SJSA1 (cell line): ENCODE measurements around the gene ARID3A. TPM values are rescaled to one million over a fixed set of nuclear protein-coding genes. Genes with fewer than 3 reads are reported as not detected.
"Not testable (repeated sequence)": the region's sequence is repeated elsewhere in the genome, so short reads cannot be mapped to it uniquely, and the experiment has no call there.

ENCODE experiments used
- DNase-seq, 2 experiments: peaks; one replicate each; pipeline ENCODE4 v3.0.0-alpha.2; 2015 to 2020; ENCODE audit warnings: low spot score in 2 of 2, low read depth in 1 of 2
- H3K27ac ChIP-seq: fragments of 250-450 bp; sonication (Bioruptor Pico); 2 replicates; pipeline ENCODE4 v1.5.1; 2020; ENCODE audit warnings: mild to moderate bottlenecking, moderate library complexity
- H3K27me3 ChIP-seq: fragments of 250-450 bp; sonication (Bioruptor Pico); replicated peaks from 2 replicates; pipeline ENCODE4 v1.5.1; 2020; ENCODE audit warnings: mild to moderate bottlenecking, moderate library complexity
- H3K36me3 ChIP-seq: fragments of 250-450 bp; sonication (Bioruptor Pico); 2 replicates; pipeline ENCODE4 v1.5.1; 2020; ENCODE audit warnings: mild to moderate bottlenecking
- H3K4me1 ChIP-seq: fragments of 250-450 bp; sonication (Bioruptor Pico); replicated peaks from 2 replicates; pipeline ENCODE4 v1.6.1; 2021; ENCODE audit warnings: mild to moderate bottlenecking
- H3K4me3 ChIP-seq: fragments of 250-450 bp; sonication (Bioruptor Pico); 2 replicates; pipeline ENCODE4 v1.5.1; 2020; ENCODE audit warnings: mild to moderate bottlenecking
- H3K9me3 ChIP-seq: fragments of 250-450 bp; sonication (Bioruptor Pico); replicated peaks from 2 replicates; pipeline ENCODE4 v1.5.1; 2020; ENCODE audit warnings: mild to moderate bottlenecking
- total RNA-seq: library from RNA; depleted of rRNA; stranded (reverse); fragments of >200 nt; shearing (Covaris generic); gene quantifications from 2 replicates; pipeline ENCODE4 v1.2.3, GENCODE V29; 2014

Gene ARID3A
- total RNA-seq, 1 experiment from 2014 or later: 8.1 TPM

DNA sequence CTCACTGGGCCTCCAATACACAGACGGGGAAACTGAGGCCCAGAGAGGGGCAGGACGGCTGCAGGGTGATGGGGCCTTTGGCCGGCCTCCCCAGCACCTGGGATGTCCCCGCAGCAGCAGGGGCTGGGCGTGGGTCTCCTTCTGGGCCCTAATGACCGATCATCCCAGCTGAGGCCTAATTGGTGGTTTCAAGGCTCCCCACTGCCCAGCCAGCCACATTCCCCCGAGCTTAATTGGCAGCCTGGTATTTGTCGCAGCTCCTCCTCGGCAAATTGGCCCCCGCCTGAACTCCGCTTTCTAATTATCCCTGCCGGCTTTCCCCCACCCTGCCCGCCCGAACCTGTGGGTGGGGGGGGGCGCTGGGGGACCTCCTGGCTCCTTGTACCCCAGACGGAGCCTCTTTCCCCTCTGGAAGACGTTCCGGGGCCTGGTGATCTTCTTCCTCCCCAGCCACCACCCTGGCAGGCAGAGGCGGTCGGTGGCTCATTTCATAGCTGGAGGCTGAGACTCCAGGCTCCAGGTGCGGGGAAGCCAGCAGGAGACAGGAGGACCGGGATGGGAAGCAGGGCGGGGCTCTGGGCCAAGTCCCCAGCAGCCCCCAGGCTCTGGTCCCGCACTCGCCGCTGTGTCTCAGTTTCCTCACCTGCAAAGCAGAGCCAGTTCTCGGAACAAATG lies 31.1 kb downstream of the ARID3A start:
- no peaks in the 10 kb centered on the region for H3K27me3 ChIP-seq
- no peaks in the 10 kb centered on the region for H3K36me3 ChIP-seq
- peaks cover 4% of the 10 kb centered on the region; the same call in 1 of the 2 replicates for H3K4me1 ChIP-seq
- DNase-seq: no peak
- H3K4me3 ChIP-seq: no peak overlapping the region
- no peaks in the 10 kb centered on the region for H3K9me3 ChIP-seq
- no peak overlapping the region for H3K27ac ChIP-seq

DNA sequence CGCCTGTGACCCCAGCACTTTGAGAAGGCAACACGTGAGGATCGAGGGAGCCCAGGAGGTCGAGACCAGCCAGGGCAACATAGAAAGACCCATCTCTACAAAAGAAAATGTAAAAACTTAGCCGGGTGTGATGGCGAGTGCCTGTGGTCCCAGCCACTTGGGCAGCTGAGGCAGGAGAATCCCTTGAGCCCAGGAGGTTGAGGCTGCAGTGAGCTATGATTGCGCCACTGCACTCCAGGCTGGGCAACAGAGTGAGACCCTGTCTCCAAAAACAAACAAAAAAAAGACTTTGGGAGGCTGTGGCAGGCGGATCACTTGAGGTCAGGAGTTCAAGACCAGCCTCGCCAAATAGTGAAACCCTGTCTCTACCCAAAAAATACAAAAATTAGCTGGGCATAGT lies 31.7 kb downstream of the ARID3A start:
- not testable (repeated sequence) for H3K36me3 ChIP-seq, H3K27me3 ChIP-seq, H3K4me3 ChIP-seq, H3K4me1 ChIP-seq, H3K9me3 ChIP-seq, DNase-seq, H3K27ac ChIP-seq

DNA sequence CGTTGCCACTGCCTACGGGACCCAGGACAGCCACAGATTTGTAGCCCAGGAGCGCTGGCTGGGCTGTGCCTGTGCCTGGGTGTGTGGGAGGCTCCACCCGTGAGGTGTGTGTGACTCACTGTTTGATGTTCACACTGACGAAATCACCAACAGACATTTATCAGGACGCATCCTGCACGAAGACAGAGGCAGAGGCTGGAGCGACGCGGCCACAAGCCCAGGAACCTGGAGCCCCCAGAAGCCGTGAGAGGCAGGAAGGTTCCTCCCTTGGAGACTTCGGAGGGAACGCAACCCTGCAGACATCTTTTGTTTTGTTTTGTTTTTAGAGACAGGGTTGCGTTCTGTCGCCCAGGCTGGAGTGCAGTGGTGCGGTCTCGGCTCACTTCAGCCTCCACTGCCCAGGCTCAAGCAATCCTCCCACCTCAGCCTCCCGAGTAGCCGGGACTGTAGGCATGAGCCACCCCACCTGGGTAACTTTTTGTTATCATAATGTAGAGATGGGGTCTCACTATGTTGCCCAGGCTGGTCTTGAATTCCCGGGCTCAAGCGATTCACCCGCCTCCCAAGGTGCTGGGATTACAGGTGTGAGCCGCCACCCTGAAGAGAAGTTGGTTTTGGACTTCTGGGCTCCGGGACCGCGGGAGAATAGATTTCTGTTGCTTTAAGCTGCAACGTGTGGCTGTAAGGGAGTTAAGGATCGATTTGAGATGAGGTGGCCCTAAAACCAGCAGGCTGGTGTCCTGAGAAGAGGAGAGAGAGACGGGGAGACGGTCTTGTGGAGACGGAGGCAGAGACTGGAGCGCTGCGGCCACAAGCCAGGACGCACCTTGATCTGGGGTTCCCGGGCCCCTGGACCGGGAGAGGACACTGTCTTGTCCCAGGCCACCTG lies 33.4 kb downstream of the ARID3A start:
- no peaks in the 10 kb centered on the region for H3K36me3 ChIP-seq
- H3K4me3 ChIP-seq: no peak overlapping the region
- no peak overlapping the region for H3K27ac ChIP-seq
- DNase-seq: no peak
- H3K27me3 ChIP-seq: no peaks in the 10 kb centered on the region
- H3K4me1 ChIP-seq: no peaks in the 10 kb centered on the region
- no peaks in the 10 kb centered on the region for H3K9me3 ChIP-seq

DNA sequence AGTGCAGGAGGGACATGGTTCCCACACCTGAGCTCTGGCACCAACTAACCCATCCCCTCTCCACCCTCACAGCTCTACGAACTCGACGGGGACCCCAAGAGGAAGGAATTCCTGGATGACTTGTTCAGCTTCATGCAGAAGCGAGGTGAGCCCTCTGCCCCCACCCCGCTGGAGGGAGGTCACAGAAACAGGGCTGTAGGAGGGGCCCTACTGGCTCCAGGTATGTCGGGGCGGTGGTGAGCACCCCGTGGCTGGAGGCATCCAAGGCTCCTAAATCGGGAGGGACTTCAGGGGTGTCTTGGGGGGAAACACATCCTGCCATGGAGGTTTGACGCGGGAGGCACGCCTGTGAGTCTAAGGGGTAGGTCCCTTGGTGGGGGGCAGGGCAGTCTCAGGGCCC lies 34.2 kb downstream of the ARID3A start:
- H3K4me3 ChIP-seq: no peak overlapping the region
- DNase-seq: no peak
- H3K27me3 ChIP-seq: no peaks in the 10 kb centered on the region
- peaks cover 4% of the 10 kb centered on the region for H3K36me3 ChIP-seq
- 0 out of 2 replicates have a peak, but pooled peaks cover 2% of the 10 kb centered on the region for H3K9me3 ChIP-seq
- H3K4me1 ChIP-seq: no peaks in the 10 kb centered on the region
- no peak overlapping the region for H3K27ac ChIP-seq

DNA sequence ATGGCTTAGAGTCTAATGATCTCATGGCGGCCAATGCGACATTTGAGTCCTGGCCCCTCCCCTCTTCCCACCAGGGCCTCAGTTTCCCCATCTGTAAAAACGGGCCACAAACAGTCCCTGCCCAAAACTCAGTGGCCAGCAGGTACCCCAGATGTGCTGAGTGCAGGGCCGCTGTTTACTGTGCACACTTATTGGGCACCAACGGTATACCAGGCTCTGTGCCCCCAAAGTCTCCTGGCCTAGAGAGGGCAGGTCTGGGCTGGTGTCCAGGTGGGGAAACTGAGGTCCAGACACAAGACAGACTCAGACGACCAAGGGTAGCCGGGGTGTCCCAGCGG lies 34.7 kb downstream of the ARID3A start:
- Histone ChIP-seq H3K27ac (no peak overlapping the region), H3K9me3 (0 out of 2 replicates have a peak, but pooled peaks cover 3% of the 10 kb centered on the region)
- DNase-seq: no peak

DNA sequence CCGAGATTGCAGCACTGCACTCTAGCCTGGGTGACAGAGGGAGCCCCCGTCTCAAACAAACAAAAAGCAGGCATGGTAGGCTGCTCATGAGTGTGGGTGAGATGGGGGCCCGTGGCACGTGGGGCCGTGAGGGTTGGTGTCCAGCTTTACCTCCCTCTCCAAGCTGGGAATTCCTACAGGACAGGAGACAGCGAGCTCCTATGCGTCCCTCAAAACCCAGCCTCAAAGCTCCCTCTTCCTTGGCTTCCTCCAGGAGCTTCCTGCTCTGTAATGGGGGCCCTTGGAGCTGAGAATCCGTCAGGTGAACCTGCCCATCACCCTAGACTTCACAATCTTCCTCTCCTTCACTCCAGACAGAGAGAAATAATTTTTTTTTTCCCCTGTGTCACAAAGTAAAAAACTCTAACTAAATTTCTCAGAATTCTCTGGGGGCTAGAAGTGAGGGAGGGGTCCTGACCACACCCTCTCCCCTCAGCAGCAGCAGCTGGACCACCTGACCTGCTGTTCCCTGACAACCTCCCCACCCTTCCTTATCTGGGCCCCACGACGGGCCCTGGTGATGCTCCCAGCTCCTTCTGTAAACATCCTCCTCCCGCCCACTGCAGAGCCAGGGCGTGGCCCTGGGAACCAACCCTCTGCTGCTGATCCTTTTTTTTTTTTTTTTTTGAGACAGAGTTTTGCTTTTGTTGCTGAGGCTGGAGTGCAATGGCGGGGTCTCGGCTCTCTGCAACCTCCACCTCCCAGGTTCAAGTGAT lies 36.2 kb downstream of the ARID3A start:
- no peak for DNase-seq
- H3K9me3 ChIP-seq: 0 out of 2 replicates have a peak, but pooled peaks cover 3% of the 10 kb centered on the region
- H3K36me3 ChIP-seq: peaks cover 15% of the 10 kb centered on the region
- H3K27ac ChIP-seq: no peak overlapping the region
- H3K4me1 ChIP-seq: no peaks in the 10 kb centered on the region
- H3K4me3 ChIP-seq: no peak overlapping the region
- H3K27me3 ChIP-seq: no peaks in the 10 kb centered on the region

More for the DNA sequence above, 34.7 kb downstream of the ARID3A start:
- H3K36me3 ChIP-seq: peaks cover 8% of the 10 kb centered on the region
- no peak overlapping the region for H3K4me3 ChIP-seq
- H3K4me1 ChIP-seq: no peaks in the 10 kb centered on the region
- no peaks in the 10 kb centered on the region for H3K27me3 ChIP-seq

DNA sequence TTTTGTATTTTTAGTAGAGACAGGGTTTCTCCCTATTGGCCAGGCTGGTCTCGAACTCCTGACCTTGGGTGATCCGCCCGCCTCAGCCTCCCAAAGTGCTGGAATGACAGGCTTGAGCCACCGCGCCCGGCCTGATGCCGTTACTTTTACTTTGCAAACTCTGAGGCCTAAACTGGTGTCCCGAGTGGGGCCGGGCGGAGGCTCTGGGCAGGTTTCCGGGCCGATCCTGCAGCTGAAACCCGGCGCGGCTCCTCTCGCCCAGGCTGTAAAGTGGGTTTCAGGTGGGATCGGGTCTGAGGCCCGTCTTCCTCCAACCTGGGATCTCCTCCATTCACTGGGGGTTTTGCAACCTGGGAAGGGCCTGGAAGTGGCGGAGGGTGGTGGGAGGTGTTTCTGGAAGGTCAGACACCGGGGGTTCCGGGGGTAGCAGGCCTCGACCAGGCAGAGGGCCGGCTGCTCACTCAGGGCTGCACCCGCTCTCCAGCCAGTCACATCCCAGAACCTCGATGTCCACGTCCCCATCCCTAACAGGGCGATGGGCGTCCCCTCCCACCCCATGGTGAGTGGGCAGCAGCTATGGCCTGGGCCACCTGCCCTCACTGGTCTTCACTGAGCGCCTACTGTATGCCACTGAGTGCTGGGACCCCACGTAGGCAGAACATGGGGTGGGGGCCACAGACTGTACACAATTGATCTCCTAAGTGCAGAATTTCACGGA lies 37.0 kb downstream of the ARID3A start:
- Histone ChIP-seq H3K27me3 (no peaks in the 10 kb centered on the region), H3K27ac (no peak overlapping the region), H3K4me3 (no peak overlapping the region), H3K36me3 (peaks cover 20% of the 10 kb centered on the region), H3K9me3 (0 out of 2 replicates have a peak, but pooled peaks cover 3% of the 10 kb centered on the region), H3K4me1 (no peaks in the 10 kb centered on the region)
- no peak for DNase-seq

DNA sequence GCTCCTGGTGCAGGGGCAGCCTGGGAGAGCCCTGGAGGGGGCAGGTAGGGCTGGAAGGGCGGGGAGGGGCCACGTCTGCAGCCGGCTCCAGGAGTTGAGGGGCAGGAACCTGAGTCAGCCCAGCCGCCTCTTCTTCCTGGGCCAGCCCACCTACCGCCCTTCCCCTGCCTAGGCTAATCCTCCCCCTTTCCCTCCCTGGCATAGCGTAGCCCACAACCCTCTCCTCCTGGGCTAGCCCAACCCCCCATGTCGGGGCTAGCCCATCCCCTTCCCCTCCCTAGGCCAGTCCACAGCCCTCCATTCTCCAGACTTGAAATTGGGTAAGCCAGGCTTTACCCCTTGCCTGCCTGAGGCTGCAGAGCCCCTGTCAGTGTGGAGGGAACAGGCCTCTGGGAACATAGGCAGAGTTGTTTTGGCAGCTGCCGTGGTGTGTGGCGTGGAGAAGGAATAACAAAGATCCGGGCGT lies 37.7 kb downstream of the ARID3A start:
- DNase-seq: no peak
- Histone ChIP-seq H3K36me3 (peaks cover 20% of the 10 kb centered on the region), H3K4me1 (no peaks in the 10 kb centered on the region), H3K4me3 (no peak overlapping the region), H3K27me3 (no peaks in the 10 kb centered on the region), H3K27ac (no peak overlapping the region), H3K9me3 (0 out of 2 replicates have a peak, but pooled peaks cover 3% of the 10 kb centered on the region)

DNA sequence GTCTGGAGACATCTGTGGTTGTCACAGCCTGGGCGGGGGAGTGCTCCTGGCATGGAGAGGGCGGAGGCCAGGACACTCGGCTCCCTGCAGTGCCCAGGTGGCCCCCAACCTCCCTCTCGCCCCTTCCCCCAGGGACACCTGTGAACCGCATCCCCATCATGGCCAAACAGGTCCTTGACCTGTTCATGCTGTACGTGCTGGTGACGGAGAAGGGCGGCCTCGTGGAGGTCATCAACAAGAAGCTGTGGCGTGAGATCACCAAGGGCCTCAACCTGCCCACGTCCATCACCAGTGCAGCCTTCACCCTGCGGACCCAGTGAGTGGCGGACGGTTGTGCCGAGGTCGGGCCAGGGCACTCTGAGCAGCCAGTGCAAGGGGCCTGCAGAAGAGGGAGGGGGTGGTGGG lies 38.3 kb downstream of the ARID3A start:
- no peaks in the 10 kb centered on the region for H3K27me3 ChIP-seq
- peaks cover 26% of the 10 kb centered on the region for H3K36me3 ChIP-seq
- H3K4me1 ChIP-seq: no peaks in the 10 kb centered on the region
- H3K9me3 ChIP-seq: 0 out of 2 replicates have a peak, but pooled peaks cover 3% of the 10 kb centered on the region
- DNase-seq: no peak
- no peak overlapping the region for H3K27ac ChIP-seq
- H3K4me3 ChIP-seq: no peak overlapping the region

DNA sequence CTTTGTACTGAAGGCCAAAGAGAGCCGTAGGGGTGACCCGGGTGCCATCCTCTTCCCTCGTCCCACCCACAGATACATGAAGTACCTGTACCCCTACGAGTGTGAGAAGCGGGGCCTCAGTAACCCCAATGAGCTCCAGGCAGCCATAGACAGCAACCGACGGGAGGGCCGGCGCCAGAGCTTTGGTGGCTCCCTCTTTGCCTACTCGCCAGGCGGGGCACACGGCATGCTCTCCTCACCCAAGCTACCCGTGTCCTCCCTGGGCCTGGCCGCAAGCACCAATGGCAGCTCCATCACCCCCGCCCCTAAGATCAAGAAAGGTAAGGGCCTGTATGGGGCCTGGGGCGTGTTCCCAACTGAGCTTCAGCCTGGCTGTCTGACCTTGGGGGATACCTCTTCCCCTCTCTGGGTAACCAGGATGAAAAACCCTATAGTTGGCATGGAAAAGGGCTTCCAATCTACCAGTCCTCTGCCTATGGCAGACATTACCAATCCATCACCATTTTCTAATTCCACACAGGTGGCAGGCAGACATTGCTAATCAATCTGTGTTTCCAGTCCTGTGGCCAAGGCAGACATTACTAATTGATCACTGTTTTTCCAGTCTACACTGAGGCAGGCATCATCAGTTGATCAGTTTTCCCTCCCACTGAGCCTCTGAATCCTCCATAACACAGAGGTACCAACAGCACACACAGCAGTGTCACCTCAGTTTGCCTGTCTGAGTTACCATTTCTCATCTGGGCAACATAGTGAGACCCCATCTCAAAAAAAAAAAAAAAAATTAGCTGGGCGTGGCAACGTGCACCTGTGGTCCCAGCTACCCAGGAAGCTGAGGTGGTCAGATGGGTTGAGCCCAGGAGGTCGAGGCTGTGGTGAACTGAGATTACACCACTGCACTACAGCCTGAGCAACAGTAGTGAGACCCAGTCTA lies 39.2 kb downstream of the ARID3A start:
- Histone ChIP-seq H3K27me3 (no peaks in the 10 kb centered on the region), H3K4me3 (no peak overlapping the region), H3K9me3 (0 out of 2 replicates have a peak, but pooled peaks cover 3% of the 10 kb centered on the region), H3K36me3 (peaks cover 30% of the 10 kb centered on the region), H3K27ac (no peak overlapping the region), H3K4me1 (no peaks in the 10 kb centered on the region)
- DNase-seq: no peak

DNA sequence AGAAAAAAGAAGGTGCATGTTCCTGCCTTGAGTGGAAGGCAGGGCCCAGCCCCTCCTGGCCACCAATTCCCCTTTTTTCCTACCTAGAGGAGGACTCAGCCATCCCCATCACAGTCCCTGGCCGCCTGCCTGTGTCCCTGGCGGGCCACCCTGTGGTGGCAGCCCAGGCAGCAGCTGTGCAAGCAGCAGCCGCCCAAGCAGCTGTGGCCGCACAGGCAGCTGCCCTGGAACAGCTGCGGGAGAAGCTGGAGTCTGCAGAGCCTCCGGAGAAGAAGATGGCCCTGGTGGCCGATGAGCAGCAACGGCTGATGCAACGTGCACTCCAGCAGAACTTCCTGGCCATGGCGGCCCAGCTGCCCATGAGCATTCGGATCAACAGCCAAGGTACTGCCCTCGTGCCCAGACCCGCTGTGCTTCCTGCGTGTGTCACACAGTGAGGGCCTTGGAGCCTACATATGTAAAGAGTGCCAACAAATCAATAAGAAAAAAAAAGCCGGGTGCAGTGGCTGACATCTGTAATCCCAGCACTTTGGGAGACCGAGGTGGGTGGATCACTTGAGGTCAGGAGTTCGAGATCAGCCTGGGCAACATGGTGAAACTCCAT lies 40.8 kb downstream of the ARID3A start:
- H3K36me3 ChIP-seq: peaks cover 43% of the 10 kb centered on the region
- DNase-seq: no peak
- H3K4me3 ChIP-seq: no peak overlapping the region
- H3K9me3 ChIP-seq: 0 out of 2 replicates have a peak, but pooled peaks cover 6% of the 10 kb centered on the region
- no peaks in the 10 kb centered on the region for H3K27me3 ChIP-seq
- no peak overlapping the region for H3K27ac ChIP-seq
- no peaks in the 10 kb centered on the region for H3K4me1 ChIP-seq

DNA sequence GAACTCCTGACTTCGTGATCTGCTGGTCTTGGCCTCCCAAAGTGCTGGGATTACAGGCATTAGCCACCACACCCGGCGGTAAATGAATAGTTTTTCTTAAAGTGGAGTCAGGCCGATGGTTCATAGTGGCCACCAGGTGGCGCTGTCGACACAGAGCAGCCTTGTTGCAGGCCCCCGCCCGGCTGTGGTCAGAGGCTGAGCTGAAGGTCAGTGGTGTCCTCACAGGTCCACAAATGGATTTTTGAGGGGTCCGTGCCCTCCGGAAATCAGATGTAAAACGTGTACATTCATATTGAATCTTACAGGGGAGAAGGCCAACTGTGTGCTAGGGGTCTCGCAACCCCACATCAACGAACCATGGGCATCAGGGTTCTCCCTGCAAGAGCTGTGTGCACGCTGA lies 44.9 kb downstream of the ARID3A start:
- H3K27ac ChIP-seq: no peak overlapping the region
- no peak for DNase-seq
- H3K4me3 ChIP-seq: no peak overlapping the region
- 0 out of 2 replicates have a peak, but pooled peaks cover 3% of the 10 kb centered on the region for H3K9me3 ChIP-seq
- no peaks in the 10 kb centered on the region for H3K4me1 ChIP-seq
- H3K36me3 ChIP-seq: peaks cover 35% of the 10 kb centered on the region
- H3K27me3 ChIP-seq: no peaks in the 10 kb centered on the region
